ENCODE measurements around the gene NEUROD6. TPM values are rescaled to one million over a fixed set of nuclear protein-coding genes. Genes with fewer than 3 reads are reported as not detected.

Gene NEUROD6
- total RNA-seq, 1 experiment from 2014 or later: not detected

GRCh38 chr7:31343516-31344305, 3.2 kb upstream of the NEUROD6 start:
- no peak overlapping the region for H3K27ac ChIP-seq
- no peak for DNase-seq (ENCODE audit: low read depth in 1 of 2, low spot score in 2 of 2)
- no peaks in the 10 kb centered on the region for H3K36me3 ChIP-seq
- 0 out of 2 replicates have a peak, but pooled peaks cover 6% of the 10 kb centered on the region for H3K27me3 ChIP-seq (replicated peaks)
- no peaks in the 10 kb centered on the region for H3K4me1 ChIP-seq (replicated peaks)
- no peak overlapping the region for H3K4me3 ChIP-seq
- no peaks in the 10 kb centered on the region for H3K9me3 ChIP-seq (replicated peaks)

- no peak overlapping the region for H3K27ac ChIP-seq
- H3K4me1 ChIP-seq (replicated peaks): no peaks in the 10 kb centered on the region
- H3K36me3 ChIP-seq: no peaks in the 10 kb centered on the region
- H3K4me3 ChIP-seq: no peak overlapping the region
- H3K9me3 ChIP-seq (replicated peaks): no peaks in the 10 kb centered on the region
- 0 out of 2 replicates have a peak, but pooled peaks cover 6% of the 10 kb centered on the region for H3K27me3 ChIP-seq (replicated peaks)
- no peak for DNase-seq (ENCODE audit: low read depth in 1 of 2, low spot score in 2 of 2)
Observed at GRCh38 chr7:31341141-31341540, 615 bp upstream of the NEUROD6 start.

GRCh38 chr7:31340051-31340450, 475 bp downstream of the NEUROD6 start:
- Histone ChIP-seq H3K27ac (no peak overlapping the region), H3K27me3 (replicated peaks) (0 out of 2 replicates have a peak, but pooled peaks cover 6% of the 10 kb centered on the region), H3K4me3 (no peak overlapping the region), H3K36me3 (no peaks in the 10 kb centered on the region), H3K9me3 (replicated peaks) (no peaks in the 10 kb centered on the region), H3K4me1 (replicated peaks) (no peaks in the 10 kb centered on the region)
- no peak for DNase-seq (ENCODE audit: low read depth in 1 of 2, low spot score in 2 of 2)

- Histone ChIP-seq H3K27me3 (replicated peaks) (0 out of 2 replicates have a peak, but pooled peaks cover 6% of the 10 kb centered on the region), H3K4me3 (no peak overlapping the region), H3K36me3 (no peaks in the 10 kb centered on the region), H3K9me3 (replicated peaks) (no peaks in the 10 kb centered on the region), H3K4me1 (replicated peaks) (no peaks in the 10 kb centered on the region), H3K27ac (no peak overlapping the region)
- DNase-seq (ENCODE audit: low read depth in 1 of 2, low spot score in 2 of 2): no peak
Observed at GRCh38 chr7:31338706-31339105, 1.8 kb downstream of the NEUROD6 start.

- Histone ChIP-seq H3K36me3 (no peaks in the 10 kb centered on the region), H3K4me3 (no peak overlapping the region), H3K4me1 (replicated peaks) (no peaks in the 10 kb centered on the region), H3K27ac (no peak overlapping the region), H3K27me3 (replicated peaks) (0 out of 2 replicates have a peak, but pooled peaks cover 6% of the 10 kb centered on the region), H3K9me3 (replicated peaks) (no peaks in the 10 kb centered on the region)
- DNase-seq (ENCODE audit: low read depth in 1 of 2, low spot score in 2 of 2): no peak
Observed at GRCh38 chr7:31337002-31337565, 3.4 kb downstream of the NEUROD6 start.

GRCh38 chr7:31336202-31337001, 4.1 kb downstream of the NEUROD6 start:
- Histone ChIP-seq H3K4me3 (no peak overlapping the region), H3K27ac (no peak overlapping the region), H3K36me3 (no peaks in the 10 kb centered on the region), H3K4me1 (replicated peaks) (no peaks in the 10 kb centered on the region), H3K27me3 (replicated peaks) (0 out of 2 replicates have a peak, but pooled peaks cover 6% of the 10 kb centered on the region), H3K9me3 (replicated peaks) (no peaks in the 10 kb centered on the region)
- no peak for DNase-seq (ENCODE audit: low read depth in 1 of 2, low spot score in 2 of 2)

- no peak for DNase-seq (ENCODE audit: low read depth in 1 of 2, low spot score in 2 of 2)
Observed at GRCh38 chr7:31335884-31336201, 4.7 kb downstream of the NEUROD6 start.

GRCh38 chr7:31335161-31335856, 5.2 kb downstream of the NEUROD6 start:
- 0 out of 2 replicates have a peak, but pooled peaks cover 3% of the 10 kb centered on the region for H3K27me3 ChIP-seq (replicated peaks)

More at GRCh38 chr7:31335884-31336201, 4.7 kb downstream of the NEUROD6 start:
- H3K27ac ChIP-seq: no peak overlapping the region
- H3K36me3 ChIP-seq: no peaks in the 10 kb centered on the region
- no peaks in the 10 kb centered on the region for H3K4me1 ChIP-seq (replicated peaks)
- H3K9me3 ChIP-seq (replicated peaks): no peaks in the 10 kb centered on the region
- no peak overlapping the region for H3K4me3 ChIP-seq
- 0 out of 2 replicates have a peak, but pooled peaks cover 4% of the 10 kb centered on the region for H3K27me3 ChIP-seq (replicated peaks)

GRCh38 chr7:31333291-31333690, 7.2 kb downstream of the NEUROD6 start:
- Histone ChIP-seq H3K4me1 (replicated peaks) (no peaks in the 10 kb centered on the region), H3K27me3 (replicated peaks) (no peaks in the 10 kb centered on the region), H3K27ac (no peak overlapping the region), H3K9me3 (replicated peaks) (no peaks in the 10 kb centered on the region), H3K4me3 (no peak overlapping the region), H3K36me3 (no peaks in the 10 kb centered on the region)
- no peak for DNase-seq (ENCODE audit: low read depth in 1 of 2, low spot score in 2 of 2)

More at GRCh38 chr7:31335161-31335856, 5.2 kb downstream of the NEUROD6 start:
- H3K9me3 ChIP-seq (replicated peaks): no peaks in the 10 kb centered on the region
- H3K27ac ChIP-seq: no peak overlapping the region
- no peaks in the 10 kb centered on the region for H3K36me3 ChIP-seq
- no peak for DNase-seq (ENCODE audit: low read depth in 1 of 2, low spot score in 2 of 2)
- no peaks in the 10 kb centered on the region for H3K4me1 ChIP-seq (replicated peaks)
- no peak overlapping the region for H3K4me3 ChIP-seq

GRCh38 chr7:31327071-31327470, 13.5 kb downstream of the NEUROD6 start:
- DNase-seq (ENCODE audit: low read depth in 1 of 2, low spot score in 2 of 2): peak in 1 of 2 experiments; percentile 6

GRCh38 chr7:31326416-31326815, 14.1 kb downstream of the NEUROD6 start:
- Histone ChIP-seq H3K4me3 (no peak overlapping the region), H3K27me3 (replicated peaks) (no peaks in the 10 kb centered on the region), H3K9me3 (replicated peaks) (no peaks in the 10 kb centered on the region)

More at GRCh38 chr7:31327071-31327470, 13.5 kb downstream of the NEUROD6 start:
- no peak overlapping the region for H3K27ac ChIP-seq
- no peak overlapping the region for H3K4me3 ChIP-seq
- 0 out of 2 replicates have a peak, but pooled peaks cover 3% of the 10 kb centered on the region for H3K4me1 ChIP-seq (replicated peaks)
- no peaks in the 10 kb centered on the region for H3K9me3 ChIP-seq (replicated peaks)
- no peaks in the 10 kb centered on the region for H3K36me3 ChIP-seq
- H3K27me3 ChIP-seq (replicated peaks): no peaks in the 10 kb centered on the region

GRCh38 chr7:31323101-31323500, 17.4 kb downstream of the NEUROD6 start:
- no peak for DNase-seq (ENCODE audit: low read depth in 1 of 2, low spot score in 2 of 2)
- no peaks in the 10 kb centered on the region for H3K27me3 ChIP-seq (replicated peaks)
- no peaks in the 10 kb centered on the region for H3K36me3 ChIP-seq
- no peak overlapping the region for H3K27ac ChIP-seq
- 0 out of 2 replicates have a peak, but pooled peaks cover 3% of the 10 kb centered on the region for H3K4me1 ChIP-seq (replicated peaks)
- H3K4me3 ChIP-seq: no peak overlapping the region
- H3K9me3 ChIP-seq (replicated peaks): no peaks in the 10 kb centered on the region

More at GRCh38 chr7:31326416-31326815, 14.1 kb downstream of the NEUROD6 start:
- Histone ChIP-seq H3K36me3 (no peaks in the 10 kb centered on the region), H3K27ac (no peak overlapping the region), H3K4me1 (replicated peaks) (0 out of 2 replicates have a peak, but pooled peaks cover 3% of the 10 kb centered on the region)
- DNase-seq (ENCODE audit: low read depth in 1 of 2, low spot score in 2 of 2): no peak

- H3K27me3 ChIP-seq (replicated peaks): no peaks in the 10 kb centered on the region
- DNase-seq (ENCODE audit: low read depth in 1 of 2, low spot score in 2 of 2): no peak
- H3K36me3 ChIP-seq: no peaks in the 10 kb centered on the region
- no peaks in the 10 kb centered on the region for H3K4me1 ChIP-seq (replicated peaks)
- no peaks in the 10 kb centered on the region for H3K9me3 ChIP-seq (replicated peaks)
- no peak overlapping the region for H3K4me3 ChIP-seq
- H3K27ac ChIP-seq: no peak overlapping the region
Observed at GRCh38 chr7:31320675-31321074, 19.9 kb downstream of the NEUROD6 start.

All from SJSA1 (cell line).